Hematopoietic multipotent progenitor cell treated with erythropoietin and hydrocortisone succinate and interleukin-3 and kit ligand, for 8 days (in vitro differentiated cells): ENCODE data around the gene RNF126.
"Not testable (repeated sequence)": the region's sequence is repeated elsewhere in the genome, so short reads cannot be mapped to it uniquely, and the experiment has no call there.

ENCODE experiments used
- DNase-seq: peaks from one replicate; pipeline ENCODE4 v3.0.0-alpha.2; 2015

The RNF126 gene

DNA sequence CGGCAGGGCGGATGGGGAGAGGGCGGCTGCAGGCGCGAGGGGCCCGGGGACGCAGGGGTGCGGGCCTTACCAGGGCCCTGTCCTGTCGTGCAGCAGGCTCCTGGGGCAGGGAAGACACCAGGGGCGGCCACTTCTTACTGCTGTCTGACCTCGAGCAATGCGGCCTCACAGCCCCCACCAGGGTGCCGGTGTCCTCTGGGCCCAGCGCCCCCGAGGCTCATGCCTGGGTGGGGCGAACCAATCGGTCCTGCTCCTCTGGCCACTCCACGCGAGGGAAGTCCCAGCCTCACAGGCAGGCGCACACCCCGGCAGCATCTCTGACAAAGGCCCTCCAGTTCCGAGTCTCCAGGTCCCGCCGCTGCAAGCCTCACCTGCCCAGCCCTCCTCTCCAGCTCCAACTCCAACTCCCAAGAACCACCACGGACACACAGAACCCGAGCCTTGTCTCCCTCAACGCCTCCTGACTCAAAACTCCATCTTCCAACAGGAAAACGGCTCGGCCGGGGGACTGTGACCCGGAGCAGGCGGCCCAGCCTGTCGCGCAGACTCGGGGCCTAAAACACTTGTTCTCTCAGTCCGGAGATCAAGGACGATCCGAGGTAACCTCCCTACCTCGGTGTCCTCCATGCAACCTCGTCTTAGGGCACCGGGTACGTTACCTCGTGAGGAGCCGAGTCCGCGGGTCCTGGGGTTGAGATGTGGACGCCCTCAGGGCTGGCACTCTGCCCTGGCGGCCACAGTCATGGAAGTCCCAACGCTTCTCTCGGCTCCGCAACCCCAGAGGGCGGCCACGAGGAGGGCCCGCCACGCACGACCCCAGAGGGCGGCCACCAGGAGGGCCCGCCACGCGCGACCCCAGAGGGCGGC, 16.9 kb downstream of the RNF126 start:
- no peak for DNase-seq

DNA sequence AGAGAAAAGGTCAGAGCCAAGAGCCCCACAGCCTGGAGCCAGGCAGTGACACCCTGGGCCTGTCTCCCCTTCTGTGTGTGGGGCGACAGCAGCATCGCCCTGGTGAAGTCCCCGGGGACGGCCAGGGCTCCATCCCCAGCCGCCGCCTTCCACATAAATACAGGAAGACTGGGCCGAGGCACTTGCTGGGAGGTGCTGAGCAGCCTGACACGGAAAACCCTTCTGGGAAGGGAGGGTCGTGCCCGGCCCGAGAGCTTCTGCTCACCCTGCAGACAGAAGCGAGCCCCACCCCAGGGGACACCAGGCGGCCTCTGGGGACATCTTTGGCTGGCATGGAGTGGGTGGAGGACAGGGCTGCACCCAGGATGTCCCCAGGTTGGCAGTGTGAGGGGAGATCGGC, 18.2 kb downstream of the RNF126 start:
- DNase-seq: no peak

DNA sequence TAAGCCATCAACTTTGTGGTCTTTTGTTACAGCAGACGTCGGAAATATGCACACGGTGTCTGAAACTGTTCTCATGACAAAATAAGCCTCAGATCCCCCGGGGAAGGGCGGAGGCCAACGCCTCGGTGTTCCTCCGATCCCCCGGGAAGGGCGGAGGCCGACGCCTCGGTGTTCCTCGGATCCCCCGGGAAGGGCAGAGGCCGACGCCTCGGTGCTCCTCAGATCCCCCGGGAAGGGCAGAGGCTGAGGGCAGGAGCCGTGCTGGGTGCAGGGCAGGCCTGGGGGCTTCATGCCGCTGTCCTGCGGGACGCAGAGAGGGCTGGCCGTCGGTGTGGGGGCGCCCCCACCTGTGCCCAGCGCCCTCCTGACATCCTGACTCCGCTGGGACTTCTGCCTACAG, 18.7 kb downstream of the RNF126 start:
- DNase-seq: no peak

DNA sequence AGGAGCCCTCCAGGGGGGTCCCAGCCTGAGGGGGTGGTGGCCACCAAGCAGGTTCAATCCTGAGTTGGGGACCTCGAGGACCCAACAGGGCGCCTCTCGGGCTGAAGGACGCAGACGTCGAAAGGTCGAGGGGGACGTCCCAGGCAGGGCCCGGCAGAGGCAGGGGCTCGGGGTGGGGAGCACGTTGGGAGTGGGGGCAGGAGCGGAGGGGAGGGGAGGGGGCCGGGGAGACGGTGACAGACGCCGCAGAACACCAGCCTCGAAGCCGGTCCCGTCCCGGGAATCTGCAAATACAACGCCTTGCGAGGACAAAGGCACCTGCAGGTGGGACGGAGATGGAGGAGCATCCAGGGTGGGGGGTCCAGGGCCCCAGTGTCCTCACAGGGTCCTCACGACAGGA, 19.3 kb downstream of the RNF126 start:
- DNase-seq: no peak

DNA sequence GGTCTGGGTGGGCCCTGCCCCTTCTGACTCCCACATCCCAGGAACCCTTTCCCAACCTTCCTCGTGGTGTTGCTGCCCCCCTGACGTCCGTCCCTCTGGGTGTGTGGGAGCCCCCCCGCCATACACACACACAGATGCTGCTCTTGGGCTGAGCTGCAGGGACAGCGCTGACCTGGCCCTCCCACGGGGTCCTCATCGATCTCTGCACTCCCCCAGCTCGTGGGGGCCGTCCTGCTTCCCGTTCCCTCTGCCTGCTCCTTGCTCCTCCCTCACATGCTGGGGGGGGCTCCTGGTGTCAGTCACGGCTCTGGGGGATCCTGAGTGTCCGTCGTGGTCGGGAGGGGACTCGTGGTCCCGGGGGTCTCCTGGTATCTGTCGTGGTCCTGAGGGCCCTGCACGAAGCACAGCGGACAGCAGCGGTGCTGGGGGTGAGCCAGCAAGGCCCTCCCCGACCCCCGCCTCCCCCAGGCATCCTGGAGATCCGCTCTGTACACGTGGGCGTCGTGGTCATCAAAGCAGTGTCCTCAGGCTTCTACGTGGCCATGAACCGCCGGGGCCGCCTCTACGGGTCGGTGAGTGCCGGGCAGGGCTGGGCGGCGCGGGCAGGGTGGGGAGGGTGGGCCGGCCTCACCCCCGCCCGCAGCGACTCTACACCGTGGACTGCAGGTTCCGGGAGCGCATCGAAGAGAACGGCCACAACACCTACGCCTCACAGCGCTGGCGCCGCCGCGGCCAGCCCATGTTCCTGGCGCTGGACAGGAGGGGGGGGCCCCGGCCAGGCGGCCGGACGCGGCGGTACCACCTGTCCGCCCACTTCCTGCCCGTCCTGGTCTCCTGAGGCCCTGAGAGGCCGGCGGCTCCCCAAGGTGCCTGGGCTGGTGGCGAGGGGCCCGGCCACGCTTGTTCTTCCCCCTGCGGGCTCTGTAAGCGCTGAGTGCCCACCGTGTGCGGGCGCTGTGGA, 20.0 kb downstream of the RNF126 start:
- DNase-seq: no peak

DNA sequence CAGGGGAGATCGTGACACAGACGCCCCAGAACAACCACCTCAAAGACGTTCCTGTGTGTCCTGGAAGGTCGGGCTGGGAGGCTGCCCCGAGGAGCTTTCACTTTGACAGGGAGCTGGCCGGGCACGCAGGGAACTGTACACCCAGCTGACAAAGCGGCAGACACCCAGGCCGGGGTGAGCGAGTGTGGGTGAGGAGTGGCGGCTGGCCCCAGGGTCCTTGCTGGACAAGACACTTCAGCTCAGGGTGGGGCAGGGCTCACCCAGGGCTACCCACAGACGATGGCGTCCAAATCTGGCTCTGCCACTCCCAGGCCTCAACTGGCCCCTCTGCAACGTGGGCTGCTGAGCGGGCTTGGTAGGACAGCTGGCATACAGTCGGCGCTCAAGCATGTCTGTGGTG, 21.3 kb downstream of the RNF126 start:
- DNase-seq: no peak

DNA sequence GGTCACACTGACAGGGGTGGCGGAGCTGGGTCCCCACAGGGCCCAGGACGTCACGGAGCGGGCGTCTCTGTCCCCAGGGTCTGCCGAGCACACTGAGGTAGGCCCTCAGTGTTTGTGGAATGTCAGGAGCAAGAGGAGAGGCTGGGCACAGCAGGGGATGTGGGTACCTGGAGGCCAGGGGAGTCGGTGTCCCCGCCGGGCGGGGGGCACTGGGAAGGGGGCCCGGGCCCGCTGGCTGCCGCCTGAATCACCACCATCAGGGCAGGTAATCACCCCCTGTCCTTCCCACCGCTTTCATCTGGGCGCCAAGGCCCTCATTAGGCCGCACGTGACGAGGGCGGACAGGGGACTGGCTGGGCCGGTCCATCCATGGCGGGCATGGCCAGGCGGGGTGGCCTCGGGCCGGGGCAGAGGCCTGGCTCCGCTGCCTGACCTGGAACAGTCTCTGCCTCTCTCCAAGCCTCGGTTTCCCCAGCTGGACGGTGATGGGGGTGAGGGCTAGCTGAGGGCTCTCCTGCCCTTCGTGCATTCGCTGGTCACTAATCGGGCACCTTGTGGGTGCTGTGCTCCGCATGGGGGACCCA, 22.3 kb downstream of the RNF126 start:
- no peak for DNase-seq

DNA sequence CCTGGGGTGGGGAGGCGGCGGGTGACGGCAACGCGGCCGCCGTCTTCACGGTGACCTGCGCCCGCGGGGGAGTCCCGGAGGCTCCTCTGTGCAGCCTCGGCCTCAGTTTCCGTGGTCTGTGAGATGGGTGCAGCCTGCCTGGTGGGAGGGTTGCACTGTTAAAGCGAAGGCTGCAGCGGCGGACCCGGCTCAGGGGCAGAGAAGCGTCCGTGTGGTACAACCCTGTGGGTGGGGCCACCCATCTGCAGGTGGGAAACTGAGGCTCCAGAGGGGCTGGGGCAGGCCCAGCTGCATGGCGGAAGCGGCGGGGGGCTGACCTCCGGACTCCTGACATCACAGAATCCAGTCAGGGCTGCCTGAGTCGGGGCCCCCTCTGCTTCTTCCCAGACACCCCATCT, 22.9 kb downstream of the RNF126 start:
- DNase-seq: no peak

DNA sequence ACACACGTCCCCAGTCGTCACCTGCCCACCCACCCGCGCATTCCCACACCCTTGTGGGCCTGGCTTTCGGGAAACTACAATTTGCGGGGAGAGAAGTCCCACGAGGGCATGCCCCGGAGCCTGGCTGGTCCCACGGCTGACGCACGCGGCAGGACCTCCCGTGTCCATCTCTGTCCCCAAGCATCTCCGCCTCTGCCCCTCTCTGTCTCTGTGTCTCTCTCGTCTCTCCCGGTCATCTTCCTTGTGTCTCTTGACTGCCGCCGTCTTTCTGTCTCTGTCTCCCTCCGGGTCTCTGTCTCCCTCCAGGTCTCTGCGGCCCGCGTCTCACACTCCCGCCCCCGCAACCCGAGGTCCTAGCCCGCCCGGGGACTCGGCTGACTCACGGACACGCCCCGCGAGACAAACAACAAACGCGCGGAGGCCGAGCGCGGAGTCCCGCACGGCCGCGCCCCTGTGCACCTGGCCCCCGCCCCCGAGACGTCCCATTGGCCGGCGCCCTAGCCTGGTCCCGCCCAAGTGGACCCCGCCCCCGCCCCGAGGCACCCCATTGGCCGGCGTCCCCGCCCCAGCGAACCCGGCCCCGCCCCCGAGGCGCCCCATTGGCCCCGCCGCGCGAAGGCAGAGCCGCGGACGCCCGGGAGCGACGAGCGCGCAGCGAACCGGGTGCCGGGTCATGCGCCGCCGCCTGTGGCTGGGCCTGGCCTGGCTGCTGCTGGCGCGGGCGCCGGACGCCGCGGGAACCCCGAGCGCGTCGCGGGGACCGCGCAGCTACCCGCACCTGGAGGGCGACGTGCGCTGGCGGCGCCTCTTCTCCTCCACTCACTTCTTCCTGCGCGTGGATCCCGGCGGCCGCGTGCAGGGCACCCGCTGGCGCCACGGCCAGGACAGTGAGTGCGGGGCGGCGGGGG, 23.5 kb downstream of the RNF126 start, which contains the start of gene FGF22:
TSS of gene FGF22 (plus strand) at position 627 of the 908 bp plus-strand sequence. CDS start at position 674, 47 bp downstream.
- DNase-seq: peak; percentile 81

DNA sequence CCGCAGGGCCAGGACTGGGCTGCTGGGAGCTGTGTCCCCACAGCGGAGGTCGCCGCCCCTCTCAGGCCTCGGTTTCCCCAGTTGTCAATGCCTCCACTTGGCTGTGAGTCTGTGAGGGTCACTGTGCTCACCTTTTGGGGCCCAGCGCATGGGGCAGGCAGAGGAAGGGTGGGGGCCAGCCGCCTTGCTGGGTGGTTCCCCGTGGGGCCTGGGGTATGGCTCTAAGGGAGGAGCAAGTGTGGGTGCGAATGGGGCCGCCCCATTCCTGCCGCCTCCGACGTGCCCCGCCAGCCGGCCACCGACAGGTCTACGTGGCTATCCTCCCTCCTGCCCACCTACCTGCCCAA, 24.1 kb downstream of the RNF126 start:
- no peak for DNase-seq

DNA sequence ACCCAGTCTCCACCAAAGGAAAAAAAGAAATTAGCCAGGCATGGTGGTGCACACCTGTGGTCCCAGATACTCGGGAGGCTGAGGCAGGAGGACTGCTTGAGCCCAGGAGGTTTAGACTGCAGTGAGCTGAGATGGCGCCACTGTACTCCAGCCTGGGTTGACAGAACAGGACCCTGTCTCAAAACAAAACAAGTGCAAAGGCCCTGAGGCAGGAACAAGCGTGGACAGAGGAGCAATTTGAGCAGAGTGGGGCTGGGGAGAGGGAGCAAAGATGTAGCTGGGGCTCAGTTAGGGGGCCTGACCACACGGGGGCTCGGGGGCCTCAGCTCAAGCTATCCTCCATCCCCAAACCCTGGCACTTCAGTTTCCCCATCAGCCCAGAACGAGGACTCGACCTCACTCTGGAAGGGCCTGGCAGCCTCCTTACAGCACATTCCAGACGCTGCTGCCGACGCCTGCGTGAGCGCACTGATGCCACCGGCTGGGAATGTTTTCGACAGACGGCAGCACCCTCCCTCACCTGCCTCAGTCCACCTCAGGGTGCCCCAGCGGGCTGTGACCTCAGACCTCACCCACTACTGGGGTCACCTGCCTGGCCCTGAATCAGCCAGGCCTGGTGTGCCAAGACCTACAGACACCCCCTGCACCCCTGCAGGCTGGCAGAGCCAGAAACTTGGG, 27.9 kb downstream of the RNF126 start:
- no peak for DNase-seq

DNA sequence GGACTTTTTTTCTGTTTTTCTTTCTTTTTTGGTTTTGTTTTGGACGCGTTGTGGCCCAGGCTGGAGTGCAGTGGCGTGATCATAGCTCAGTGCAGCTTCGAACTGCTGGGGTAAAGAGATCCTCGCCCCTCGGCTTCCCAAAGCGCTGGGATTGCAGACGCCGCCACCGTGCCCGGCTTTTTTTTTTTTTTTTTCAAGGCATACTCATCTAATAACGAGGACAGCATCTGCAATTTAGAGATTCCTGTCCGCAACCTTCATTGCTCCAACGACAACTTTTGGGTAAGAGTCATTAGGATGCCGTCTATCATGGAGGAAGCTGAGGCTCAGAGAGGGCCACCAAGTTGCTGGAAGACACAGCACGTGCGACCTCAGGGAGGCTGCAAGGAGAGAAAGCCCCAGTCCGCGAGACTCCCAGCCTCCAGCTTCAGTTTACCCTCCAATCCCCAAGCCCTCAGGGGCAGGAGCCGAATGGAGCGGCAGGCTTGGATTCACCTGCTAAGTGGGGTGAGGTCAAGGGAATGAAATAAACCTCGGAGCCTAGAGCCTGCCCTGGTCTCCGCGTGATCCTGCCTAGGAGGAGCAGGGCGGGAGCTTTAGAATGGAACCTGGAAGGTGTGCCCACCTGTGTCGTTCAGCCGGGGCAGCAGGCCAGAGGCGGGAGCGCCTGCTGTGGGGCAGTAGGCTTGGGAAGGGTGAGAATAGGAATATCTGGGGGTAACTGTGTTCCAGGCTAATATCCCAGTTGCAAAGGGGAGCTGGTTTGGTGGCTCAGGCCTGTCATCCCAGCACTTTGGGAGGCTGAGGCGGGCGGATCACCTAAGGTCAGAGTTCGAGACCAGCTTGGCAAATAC, 29.0 kb downstream of the RNF126 start:
- peak; percentile 22 for DNase-seq

DNA sequence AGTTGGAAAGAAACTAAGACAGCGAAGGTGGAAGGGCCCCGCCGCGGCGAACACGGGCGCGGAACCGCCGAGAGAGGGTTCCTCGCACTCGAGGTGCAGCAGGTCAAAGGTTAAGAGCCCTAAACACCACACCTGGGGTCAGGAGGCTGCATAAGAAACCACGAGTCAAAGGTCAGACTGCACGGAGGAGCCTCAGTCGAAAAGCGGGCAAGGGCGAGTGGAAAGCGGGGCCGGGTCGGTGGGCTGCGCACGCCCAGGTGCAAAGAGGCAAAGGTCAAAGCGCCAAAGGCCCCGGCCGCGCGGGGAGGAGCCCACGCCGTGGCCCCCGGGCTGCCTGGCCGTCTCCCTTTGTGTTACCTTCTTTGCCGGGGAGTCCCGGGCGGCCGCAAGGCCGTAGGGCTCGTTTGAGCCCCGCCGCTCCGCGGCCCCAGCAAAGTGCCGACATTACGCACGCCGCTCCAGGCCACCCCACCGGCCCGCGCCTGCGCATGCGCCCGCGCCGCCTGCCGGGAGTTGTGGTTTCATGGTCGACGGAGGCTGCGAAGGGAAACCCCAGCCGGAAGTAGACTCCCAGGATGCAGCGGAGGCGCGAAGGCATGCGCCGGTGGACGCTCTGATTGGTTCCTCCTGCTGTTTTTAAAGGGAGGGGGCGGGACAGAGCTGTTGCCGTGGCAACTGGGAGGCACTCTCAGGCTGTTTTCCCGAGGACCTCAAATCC, 29.8 kb downstream of the RNF126 start, which contains the start of gene POLRMT:
TSS of gene POLRMT (minus strand) at position 470 of the 718 bp plus-strand sequence. CDS start at position 445, 25 bp downstream.
- peak; percentile 98 for DNase-seq

DNA sequence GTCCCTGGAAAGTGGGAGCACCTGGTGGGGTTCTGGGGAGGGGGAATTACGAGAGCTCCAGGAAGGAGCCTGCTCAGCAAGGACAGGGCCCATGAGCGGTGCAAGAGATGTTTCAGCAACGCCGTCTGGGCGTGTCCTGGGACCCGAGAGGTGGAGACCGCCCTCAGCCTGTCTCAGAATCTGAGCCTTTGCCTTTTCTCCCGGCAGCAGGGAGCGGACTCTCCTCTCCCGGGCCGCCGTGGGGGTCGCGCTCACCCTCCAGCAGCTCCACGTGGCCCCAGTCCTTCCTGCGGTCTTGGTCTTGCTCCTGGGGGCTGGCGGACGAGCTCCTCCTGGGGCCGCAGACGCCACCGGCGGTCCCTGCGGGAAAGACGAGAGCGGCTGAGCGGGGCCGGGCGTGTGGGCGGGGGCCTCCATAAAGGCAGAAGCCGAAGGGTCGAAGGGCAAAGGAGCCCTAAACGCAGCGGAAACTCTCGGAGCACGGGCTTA, 30.4 kb downstream of the RNF126 start:
- peak; percentile 51 for DNase-seq

DNA sequence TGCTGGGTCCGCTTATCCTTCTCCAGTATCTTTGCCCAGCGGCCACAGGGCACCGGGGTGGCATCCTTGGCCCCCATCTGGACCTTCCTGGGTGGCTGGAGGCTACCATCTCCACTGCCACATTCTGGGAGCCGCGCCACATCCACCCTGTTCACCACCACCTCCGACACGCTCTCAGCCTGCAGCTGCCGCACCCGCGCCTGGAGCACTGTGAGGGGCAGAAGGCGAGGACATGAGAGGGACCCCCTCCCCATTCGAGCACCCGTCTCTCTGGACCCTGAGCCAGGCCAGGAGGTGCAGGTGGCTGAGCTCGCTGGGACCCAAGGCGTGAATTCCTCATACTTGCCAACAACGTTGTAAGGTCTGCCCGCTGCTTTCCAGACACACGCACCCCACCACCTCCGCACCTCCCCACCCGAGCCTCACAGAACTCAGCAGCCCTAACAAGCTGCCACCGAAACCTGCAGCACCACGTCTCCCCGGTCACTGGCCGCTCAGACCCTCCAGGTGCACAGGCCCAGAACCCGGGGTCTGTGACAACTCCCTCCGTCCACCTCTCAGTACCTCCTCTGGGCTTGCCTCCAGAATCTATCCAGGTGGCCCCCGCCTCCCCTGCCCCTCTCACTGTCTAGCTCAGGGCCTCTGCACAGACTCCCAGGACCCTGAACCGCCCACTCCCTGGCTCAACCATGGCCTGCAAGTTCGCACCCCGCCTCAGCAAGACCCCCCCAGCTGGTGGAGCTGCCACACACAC, 32.9 kb downstream of the RNF126 start:
- DNase-seq: no peak

DNA sequence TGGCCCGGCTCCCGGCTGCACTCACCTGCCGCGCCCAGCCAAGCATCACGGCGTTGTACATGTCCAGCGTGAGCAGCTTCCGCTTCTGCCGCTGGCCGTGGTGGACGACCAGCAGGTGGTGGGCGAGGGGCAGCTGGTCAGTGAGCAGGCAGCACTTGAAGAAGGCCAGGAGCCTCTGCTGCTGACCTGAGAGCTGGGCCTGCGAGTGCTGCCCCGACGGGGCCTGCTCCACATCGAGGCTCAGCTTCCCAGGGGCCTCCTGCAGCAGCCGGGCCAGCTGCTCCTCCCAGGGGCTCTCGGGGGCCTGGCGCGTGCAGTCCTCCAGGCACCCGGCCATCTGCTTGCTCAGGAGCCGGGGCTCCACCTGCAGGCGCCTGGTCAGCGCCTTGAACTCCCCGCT, 33.5 kb downstream of the RNF126 start:
- DNase-seq: not testable (repeated sequence)

DNA sequence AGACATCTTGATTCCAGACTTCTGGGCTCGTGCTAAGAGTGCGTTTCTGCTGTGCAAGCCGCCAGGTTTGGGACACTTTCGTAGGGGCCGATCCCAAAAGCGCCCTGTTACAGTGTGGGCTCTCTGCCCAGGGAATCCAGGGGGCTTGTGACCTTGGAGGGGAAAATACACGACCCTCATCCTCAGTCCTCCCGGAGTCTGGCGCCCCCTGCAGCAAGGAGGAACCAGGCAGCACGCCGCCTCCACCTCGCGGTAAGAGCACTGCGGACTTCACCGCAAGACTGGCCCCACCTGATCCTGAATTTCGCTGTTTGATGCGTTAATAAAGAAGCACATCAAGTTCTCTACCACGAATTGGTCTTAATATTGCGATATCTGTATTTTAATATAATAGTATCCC, 34.8 kb downstream of the RNF126 start:
- peak; percentile 9 for DNase-seq

DNA sequence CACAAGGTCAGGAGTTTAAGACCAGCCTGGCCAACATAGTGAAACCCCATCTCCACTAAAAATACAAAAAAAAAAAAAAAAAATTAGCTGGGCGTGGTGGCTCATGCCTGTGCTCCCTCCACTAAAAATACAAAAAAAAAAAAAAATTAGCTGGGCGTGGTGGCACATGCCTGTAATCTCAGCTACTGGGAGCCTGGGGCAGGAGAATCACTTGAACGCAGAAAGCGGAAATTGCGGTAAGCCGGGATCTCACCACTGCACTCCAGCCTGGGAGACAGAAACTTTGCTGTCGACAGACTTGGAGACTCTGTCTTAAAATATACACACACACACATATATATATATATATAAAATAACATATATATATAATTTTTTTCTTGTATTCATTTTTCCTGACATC, 36.4 kb downstream of the RNF126 start:
- not testable (repeated sequence) for DNase-seq

DNA sequence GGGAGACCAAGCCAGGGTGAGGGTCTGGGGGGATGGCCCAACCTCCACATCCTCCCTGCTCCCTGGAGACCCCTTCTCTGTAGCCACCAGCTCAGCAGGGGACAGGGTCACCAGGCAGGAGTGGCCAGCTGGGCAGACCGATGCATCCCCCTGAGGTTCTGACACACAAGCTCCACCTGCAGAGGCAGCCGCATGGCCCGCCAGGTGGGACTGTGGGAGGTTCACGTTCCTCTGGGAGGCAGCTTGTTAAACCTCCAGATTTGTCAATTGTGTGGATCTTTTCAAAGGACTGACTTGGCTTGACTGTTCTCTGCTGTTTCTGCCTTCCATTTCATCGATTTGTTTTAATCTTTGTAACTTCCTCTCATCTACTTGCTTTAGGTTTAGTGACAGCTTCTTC, 37.8 kb downstream of the RNF126 start:
- no peak for DNase-seq
